ENCODE measurements around the gene CTCFL. TPM values are rescaled to one million over a fixed set of nuclear protein-coding genes. Genes with fewer than 3 reads are reported as not detected.

The CTCFL gene
- total and polyA plus RNA-seq, 2 of the 8 experiments (the other 6 are each of a cell fraction or from before 2014, with no cell fraction given) = 0.30 to 0.80 TPM

- TF ChIP-seq TAF7 (optimal IDR thresholded peaks at IDR 0.05; ENCODE audit: borderline replicate concordance, low read depth, low read length) (no peak), PHF8 (conservative IDR thresholded peaks at IDR 0.05; ENCODE audit: low read depth, low read length) (no peak), POU5F1 (IDR thresholded peaks at IDR 0.05; ENCODE audit: low read depth, low read length) (no peak), RBBP5 (IDR thresholded peaks at IDR 0.05; ENCODE audit: borderline replicate concordance, low read depth, low read length) (no peak), KDM4A (IDR thresholded peaks at IDR 0.05; ENCODE audit: low read depth, low read length, severe bottlenecking) (no peak), RXRA (IDR thresholded peaks at IDR 0.05; ENCODE audit: insufficient read depth, low read depth, low read length) (no peak)
Measured at GRCh38 chr20:57485770-57486169, 39.2 kb downstream of the CTCFL start (continued).

All from H1 (cell line).